Pons (tissue), 1 donor: ENCODE results near the gene DIRAS2.
A peak's percentile ranks its signal among the peaks of the same experiment; 100 is the strongest.

ENCODE experiments used
- DNase-seq: peaks from one replicate; pipeline ENCODE4 v3.0.0-alpha.2; 2016; ENCODE audit warnings: low spot score

Gene DIRAS2

GRCh38 chr9:90612957-90613356, 29.7 kb downstream of the DIRAS2 start:
- DNase-seq = no peak

- DNase-seq = no peak
These were observed 31.1 kb downstream of the DIRAS2 start for GRCh38 chr9:90611568-90611967.

GRCh38 chr9:90611121-90611520, 31.5 kb downstream of the DIRAS2 start:
- no peak for DNase-seq

GRCh38 chr9:90607701-90608516, 34.7 kb downstream of the DIRAS2 start:
- DNase-seq = no peak

- DNase-seq = no peak
These were observed 42.6 kb downstream of the DIRAS2 start for GRCh38 chr9:90600029-90600428.

GRCh38 chr9:90598191-90598590, 44.4 kb downstream of the DIRAS2 start:
- no peak for DNase-seq

GRCh38 chr9:90593646-90594045, 49.0 kb downstream of the DIRAS2 start:
- no peak for DNase-seq

GRCh38 chr9:90580576-90580975, 62.0 kb downstream of the DIRAS2 start:
- no peak for DNase-seq

- no peak for DNase-seq
These were observed 63.4 kb downstream of the DIRAS2 start for GRCh38 chr9:90579181-90579580.

- no peak for DNase-seq
These were observed 64.4 kb downstream of the DIRAS2 start for GRCh38 chr9:90578126-90578815.

- DNase-seq = peak; percentile 5
These were observed 73.1 kb downstream of the DIRAS2 start for GRCh38 chr9:90569511-90569910.

- no peak for DNase-seq
These were observed 74.0 kb downstream of the DIRAS2 start for GRCh38 chr9:90568667-90569066.

GRCh38 chr9:90562229-90562628, 80.4 kb downstream of the DIRAS2 start:
- no peak for DNase-seq
